Measurements from ENCODE around the gene NEXN. TPM values are rescaled to one million over a fixed set of nuclear protein-coding genes. Genes with fewer than 3 reads are reported as not detected.

Gene NEXN
- total RNA-seq, 1 donor from 2014 or later = 37.5 TPM

DNA sequence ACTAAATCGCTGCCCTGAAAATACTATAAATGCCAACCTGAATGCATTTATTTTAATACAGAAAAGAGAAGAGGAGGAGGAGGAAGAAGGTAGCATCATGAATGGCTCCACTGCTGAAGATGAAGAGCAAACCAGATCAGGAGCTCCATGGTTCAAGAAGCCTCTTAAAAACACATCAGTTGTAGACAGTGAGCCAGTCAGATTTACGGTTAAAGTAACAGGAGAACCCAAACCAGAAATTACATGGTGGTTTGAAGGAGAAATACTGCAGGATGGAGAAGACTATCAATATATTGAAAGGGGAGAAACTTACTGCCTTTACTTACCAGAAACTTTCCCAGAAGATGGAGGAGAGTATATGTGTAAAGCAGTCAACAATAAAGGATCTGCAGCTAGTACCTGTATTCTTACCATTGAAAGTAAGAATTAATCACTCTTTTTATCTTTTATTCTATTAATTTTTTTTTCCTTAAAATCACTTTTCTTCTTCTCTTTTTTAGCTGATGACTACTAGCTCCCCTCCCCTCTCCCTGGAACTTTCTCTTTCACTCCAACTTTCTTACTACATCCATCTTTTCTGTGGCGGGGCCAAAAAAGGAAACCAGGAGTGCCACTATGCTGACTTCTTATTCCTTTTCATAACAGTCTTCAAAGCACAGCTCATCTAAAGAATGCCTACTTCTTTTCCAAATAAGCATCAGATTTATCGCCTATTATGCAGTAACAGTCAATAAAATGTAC lies 54.1 kb downstream of the NEXN start:
- FAIRE-seq (no peak), DNase-seq (ENCODE audit: low read depth) (no peak)
- peaks cover 68% of the 10 kb centered on the region for H3K36me3 ChIP-seq (ENCODE audit: insufficient read depth, low read length)
- no peaks in the 10 kb centered on the region for H3K27me3 Mint-ChIP-seq (ENCODE audit: low read depth, unreplicated experiment)
- no peaks in the 10 kb centered on the region for H3K9me3 Mint-ChIP-seq (ENCODE audit: unreplicated experiment)
- H3K4me3 ChIP-seq (ENCODE audit: insufficient read depth, low read depth, low read length) = no peak overlapping the region
- H3K27ac Mint-ChIP-seq (ENCODE audit: unreplicated experiment) = peak overlapping the region; percentile 51
- TF ChIP-seq EZH2 (IDR thresholded peaks at IDR 0.05; ENCODE audit: insufficient read depth, low read length) = no peak
- TF ChIP-seq, protein P1, sequence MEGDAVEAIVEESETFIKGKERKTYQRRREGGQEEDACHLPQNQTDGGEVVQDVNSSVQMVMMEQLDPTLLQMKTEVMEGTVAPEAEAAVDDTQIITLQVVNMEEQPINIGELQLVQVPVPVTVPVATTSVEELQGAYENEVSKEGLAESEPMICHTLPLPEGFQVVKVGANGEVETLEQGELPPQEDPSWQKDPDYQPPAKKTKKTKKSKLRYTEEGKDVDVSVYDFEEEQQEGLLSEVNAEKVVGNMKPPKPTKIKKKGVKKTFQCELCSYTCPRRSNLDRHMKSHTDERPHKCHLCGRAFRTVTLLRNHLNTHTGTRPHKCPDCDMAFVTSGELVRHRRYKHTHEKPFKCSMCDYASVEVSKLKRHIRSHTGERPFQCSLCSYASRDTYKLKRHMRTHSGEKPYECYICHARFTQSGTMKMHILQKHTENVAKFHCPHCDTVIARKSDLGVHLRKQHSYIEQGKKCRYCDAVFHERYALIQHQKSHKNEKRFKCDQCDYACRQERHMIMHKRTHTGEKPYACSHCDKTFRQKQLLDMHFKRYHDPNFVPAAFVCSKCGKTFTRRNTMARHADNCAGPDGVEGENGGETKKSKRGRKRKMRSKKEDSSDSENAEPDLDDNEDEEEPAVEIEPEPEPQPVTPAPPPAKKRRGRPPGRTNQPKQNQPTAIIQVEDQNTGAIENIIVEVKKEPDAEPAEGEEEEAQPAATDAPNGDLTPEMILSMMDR (IDR thresholded peaks at IDR 0.05; ENCODE audit: insufficient read depth, low read depth, low read length) = no peak
- H3K79me2 ChIP-seq (ENCODE audit: insufficient read depth, low read length) = peaks cover 12% of the 10 kb centered on the region
- H4K20me1 ChIP-seq (ENCODE audit: insufficient read depth, low read length) = peaks cover 24% of the 10 kb centered on the region
- no peaks in the 10 kb centered on the region for H3K9me3 ChIP-seq (ENCODE audit: insufficient read depth, low read depth, low read length)
- H3K27ac ChIP-seq (ENCODE audit: low read depth, low read length) = no peak overlapping the region
- no peak overlapping the region for H3K4me3 Mint-ChIP-seq (ENCODE audit: unreplicated experiment)
- H3K27me3 ChIP-seq (ENCODE audit: insufficient read depth, low read length) = no peaks in the 10 kb centered on the region
- peaks cover 3% of the 10 kb centered on the region for H3K4me1 Mint-ChIP-seq (ENCODE audit: low read depth, unreplicated experiment)
- peaks cover 11% of the 10 kb centered on the region for H3K36me3 Mint-ChIP-seq (ENCODE audit: low read depth, unreplicated experiment)
- no peaks in the 10 kb centered on the region for H3K4me1 ChIP-seq (ENCODE audit: insufficient read depth, low read length)
- H2AFZ ChIP-seq (ENCODE audit: low read depth, low read length) = no peak overlapping the region
- no peak overlapping the region for H3K9ac ChIP-seq (ENCODE audit: low read length)
- H3K4me2 ChIP-seq (ENCODE audit: low read length) = no peak overlapping the region

DNA sequence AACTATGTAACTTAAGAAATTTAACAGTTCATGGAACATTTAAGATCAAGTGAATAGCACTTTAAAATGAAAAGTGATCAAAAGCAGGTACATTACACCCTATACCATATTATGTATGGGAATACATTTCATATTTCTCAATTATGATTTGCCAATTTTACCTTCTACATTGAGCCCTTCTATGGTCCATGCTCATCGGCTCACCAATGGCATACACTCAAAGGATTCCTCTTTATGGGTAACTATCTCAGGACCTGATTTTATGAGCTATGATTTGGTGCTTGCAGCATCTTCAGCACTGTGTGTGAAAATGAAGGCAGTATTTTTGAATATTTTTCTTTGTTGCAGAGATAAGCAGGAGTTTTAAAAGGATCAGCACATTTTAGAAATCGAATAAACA lies 56.9 kb downstream of the NEXN start:
- DNase-seq (ENCODE audit: low read depth) (no peak), FAIRE-seq (no peak)
- Histone ChIP-seq H3K4me3 (ENCODE audit: insufficient read depth, low read depth, low read length) (no peak overlapping the region), H2AFZ (ENCODE audit: low read depth, low read length) (no peak overlapping the region), H3K9me3 (ENCODE audit: insufficient read depth, low read depth, low read length) (no peaks in the 10 kb centered on the region), H3K27me3 (ENCODE audit: insufficient read depth, low read length) (no peaks in the 10 kb centered on the region), H3K27ac (ENCODE audit: low read depth, low read length) (no peak overlapping the region), H3K36me3 (ENCODE audit: insufficient read depth, low read length) (peaks cover 76% of the 10 kb centered on the region), H3K79me2 (ENCODE audit: insufficient read depth, low read length) (peaks cover 29% of the 10 kb centered on the region), H3K4me1 (ENCODE audit: insufficient read depth, low read length) (no peaks in the 10 kb centered on the region), H4K20me1 (ENCODE audit: insufficient read depth, low read length) (peaks cover 34% of the 10 kb centered on the region), H3K4me2 (ENCODE audit: low read length) (no peak overlapping the region), H3K9ac (ENCODE audit: low read length) (no peak overlapping the region)
- no peak overlapping the region for H3K4me3 Mint-ChIP-seq (ENCODE audit: unreplicated experiment)
- peaks cover 5% of the 10 kb centered on the region for H3K4me1 Mint-ChIP-seq (ENCODE audit: low read depth, unreplicated experiment)
- TF ChIP-seq, protein P1 (IDR thresholded peaks at IDR 0.05; ENCODE audit: insufficient read depth, low read depth, low read length) = no peak
- TF ChIP-seq EZH2 (IDR thresholded peaks at IDR 0.05; ENCODE audit: insufficient read depth, low read length) = no peak
- no peak overlapping the region for H3K27ac Mint-ChIP-seq (ENCODE audit: unreplicated experiment)
- no peaks in the 10 kb centered on the region for H3K27me3 Mint-ChIP-seq (ENCODE audit: low read depth, unreplicated experiment)
- H3K36me3 Mint-ChIP-seq (ENCODE audit: low read depth, unreplicated experiment) = peaks cover 3% of the 10 kb centered on the region
- H3K9me3 Mint-ChIP-seq (ENCODE audit: unreplicated experiment) = no peaks in the 10 kb centered on the region

DNA sequence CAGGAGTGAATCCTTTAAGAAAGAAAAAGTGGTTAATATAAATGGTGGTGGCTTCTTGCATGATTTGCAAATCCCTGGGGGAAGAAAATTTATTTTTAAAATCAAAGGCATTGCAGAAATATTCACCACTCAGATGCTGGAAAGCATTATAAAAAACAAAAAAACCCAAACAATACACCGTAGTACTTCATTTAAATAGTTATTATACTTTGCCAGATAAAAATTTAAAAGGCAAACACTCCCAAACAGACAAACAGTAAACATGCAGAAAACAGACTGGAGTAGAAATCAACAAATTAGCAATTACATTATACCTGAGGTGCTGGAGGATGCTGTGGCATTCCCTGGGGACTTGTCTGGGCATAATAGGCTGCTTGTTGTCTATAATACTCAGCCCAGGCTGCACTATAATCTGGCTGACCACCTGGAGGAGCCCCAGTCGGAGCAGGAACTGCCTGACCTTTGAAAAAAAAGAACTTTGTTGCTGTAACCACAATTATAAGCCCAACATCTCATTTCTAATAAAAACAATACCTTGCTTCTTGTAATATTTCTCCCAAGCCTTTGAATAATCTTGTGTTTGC lies 60.5 kb downstream of the NEXN start:
- H3K4me3 ChIP-seq (ENCODE audit: insufficient read depth, low read depth, low read length) = no peak overlapping the region
- H3K27me3 ChIP-seq (ENCODE audit: insufficient read depth, low read length) = no peaks in the 10 kb centered on the region
- H3K4me3 Mint-ChIP-seq (ENCODE audit: unreplicated experiment) = peak overlapping the region; percentile 77
- H3K27ac ChIP-seq (ENCODE audit: low read depth, low read length) = no peak overlapping the region
- H2AFZ ChIP-seq (ENCODE audit: low read depth, low read length) = no peak overlapping the region
- peaks cover 13% of the 10 kb centered on the region for H3K36me3 Mint-ChIP-seq (ENCODE audit: low read depth, unreplicated experiment)
- peaks cover 2% of the 10 kb centered on the region for H3K4me1 Mint-ChIP-seq (ENCODE audit: low read depth, unreplicated experiment)
- TF ChIP-seq, protein P1 (IDR thresholded peaks at IDR 0.05; ENCODE audit: insufficient read depth, low read depth, low read length) = no peak
- no peak for TF ChIP-seq EZH2 (IDR thresholded peaks at IDR 0.05; ENCODE audit: insufficient read depth, low read length)
- H3K9me3 Mint-ChIP-seq (ENCODE audit: unreplicated experiment) = no peaks in the 10 kb centered on the region
- no peak overlapping the region for H3K9ac ChIP-seq (ENCODE audit: low read length)
- no peaks in the 10 kb centered on the region for H3K9me3 ChIP-seq (ENCODE audit: insufficient read depth, low read depth, low read length)
- H4K20me1 ChIP-seq (ENCODE audit: insufficient read depth, low read length) = peaks cover 29% of the 10 kb centered on the region
- DNase-seq (ENCODE audit: low read depth) = peak; percentile 17
- no peak for FAIRE-seq
- peaks cover 76% of the 10 kb centered on the region for H3K36me3 ChIP-seq (ENCODE audit: insufficient read depth, low read length)
- no peaks in the 10 kb centered on the region for H3K27me3 Mint-ChIP-seq (ENCODE audit: low read depth, unreplicated experiment)
- H3K79me2 ChIP-seq (ENCODE audit: insufficient read depth, low read length) = peaks cover 56% of the 10 kb centered on the region
- H3K27ac Mint-ChIP-seq (ENCODE audit: unreplicated experiment) = no peak overlapping the region
- H3K4me2 ChIP-seq (ENCODE audit: low read length) = no peak overlapping the region
- H3K4me1 ChIP-seq (ENCODE audit: insufficient read depth, low read length) = no peaks in the 10 kb centered on the region
